ENCODE results near the gene H6PD. TPM values are rescaled to one million over a fixed set of nuclear protein-coding genes. Genes with fewer than 3 reads are reported as not detected.

H6PD gene
- total and polyA plus RNA-seq, 2 donors (not counting 3 experiments of a cell fraction or from before 2014, with no cell fraction given) = 24.5 to 29.0 TPM

DNA sequence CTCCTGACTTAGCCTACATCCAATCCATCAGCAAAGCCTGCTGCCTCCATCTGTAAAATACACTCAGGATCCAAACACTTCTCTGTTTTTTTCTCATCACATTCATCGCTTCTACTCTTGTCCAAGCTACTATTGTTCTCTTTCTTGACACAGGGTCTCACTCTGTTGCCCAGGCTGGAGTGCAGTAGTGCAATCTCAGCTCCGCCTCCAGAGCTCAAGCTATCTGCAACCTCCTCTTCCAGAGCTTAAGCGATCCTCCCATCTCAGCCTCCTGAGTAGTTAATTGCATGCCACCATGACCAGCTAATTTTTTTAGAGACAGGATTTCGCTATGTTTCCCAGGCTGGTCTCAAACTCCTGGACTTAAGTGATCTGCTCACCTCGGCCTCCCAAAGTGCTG is 44.3 kb upstream of the H6PD start:
- POLR2A ChIA-PET = no interaction called here
- Histone ChIP-seq H3K36me3 (ENCODE audit: control insufficient read depth in 2 of 2, extremely low read depth in 1 of 2, insufficient read depth in 2 of 2, low read length in 2 of 2) (no peaks in the 10 kb centered on the region), H3K27ac (ENCODE audit: insufficient read depth, low read depth, low read length) (no peak overlapping the region), H3K4me1 (ENCODE audit: control insufficient read depth, extremely low read depth, insufficient read depth, low read length) (no peaks in the 10 kb centered on the region), H3K9me1 (replicated peaks; ENCODE audit: control insufficient read depth, extremely low read depth, insufficient read depth, low read length) (no peaks in the 10 kb centered on the region), H3K27me3 (ENCODE audit: control insufficient read depth in 2 of 2, insufficient read depth in 2 of 2, low read length in 2 of 2) (no peaks in the 10 kb centered on the region), H2AFZ (ENCODE audit: low read depth, low read length) (no peak overlapping the region), H3K79me2 (ENCODE audit: control insufficient read depth, insufficient read depth, low read length) (no peaks in the 10 kb centered on the region), H3K4me2 (ENCODE audit: insufficient read depth, low read length) (no peak overlapping the region), H3K9me3 (replicated peaks; ENCODE audit: control insufficient read depth, insufficient read depth, low read length) (no peaks in the 10 kb centered on the region), H4K20me1 (replicated peaks; ENCODE audit: control insufficient read depth, extremely low read depth, insufficient read depth, low read length) (no peaks in the 10 kb centered on the region), H3K9ac (replicated peaks; ENCODE audit: extremely low read depth, insufficient read depth, low read length) (no peak overlapping the region), H3K4me3 (replicated peaks in 1 of 3; ENCODE audit: insufficient read depth in 1 of 3, low read depth in 1 of 3, low read length in 3 of 3) (no peak overlapping the region)
- no peak for DNase-seq (ENCODE audit: low read depth, low spot score)
- CTCF ChIA-PET = interaction anchor here (0.9 to 2.6 kb wide), 2 partner anchors 15 to 79 kb away, joined by 4 to 9 read pairs; no protein-coding TSS in a partner anchor
- dilution Hi-C loops (cut with MboI; ENCODE audit: extremely low pct_ligation_motif_present, low sequenced_read_pairs) (no loop called here), intact Hi-C loops (cut with micrococcal nuclease) (loop anchor here (10.0 kb wide), 1 partner anchor 185 kb away; no protein-coding TSS in a partner anchor)
- no TSS peak for BruUV-seq (replicated peaks)
- TF ChIP-seq JUN (IDR thresholded peaks at IDR 0.05; ENCODE audit: borderline replicate concordance, insufficient read depth, insufficient read length, low read depth) (no peak), POLR2A (IDR thresholded peaks at IDR 0.05; ENCODE audit: low read depth, low read length) (no peak), MYC (IDR thresholded peaks at IDR 0.05; ENCODE audit: low read depth, low read length) (no peak), POLR2AphosphoS5 (IDR thresholded peaks at IDR 0.05; ENCODE audit: insufficient read depth, low read depth, low read length) (no peak), FOS (IDR thresholded peaks at IDR 0.05; ENCODE audit: borderline replicate concordance, insufficient read depth, low read length) (no peak), EZH2 (IDR thresholded peaks at IDR 0.05; ENCODE audit: borderline replicate concordance, low read depth, low read length, severe bottlenecking) (no peak), GATA2 (IDR thresholded peaks at IDR 0.05; ENCODE audit: insufficient read depth, insufficient read length, low read depth, low read length) (no peak)
- TF ChIP-seq, protein P1, sequence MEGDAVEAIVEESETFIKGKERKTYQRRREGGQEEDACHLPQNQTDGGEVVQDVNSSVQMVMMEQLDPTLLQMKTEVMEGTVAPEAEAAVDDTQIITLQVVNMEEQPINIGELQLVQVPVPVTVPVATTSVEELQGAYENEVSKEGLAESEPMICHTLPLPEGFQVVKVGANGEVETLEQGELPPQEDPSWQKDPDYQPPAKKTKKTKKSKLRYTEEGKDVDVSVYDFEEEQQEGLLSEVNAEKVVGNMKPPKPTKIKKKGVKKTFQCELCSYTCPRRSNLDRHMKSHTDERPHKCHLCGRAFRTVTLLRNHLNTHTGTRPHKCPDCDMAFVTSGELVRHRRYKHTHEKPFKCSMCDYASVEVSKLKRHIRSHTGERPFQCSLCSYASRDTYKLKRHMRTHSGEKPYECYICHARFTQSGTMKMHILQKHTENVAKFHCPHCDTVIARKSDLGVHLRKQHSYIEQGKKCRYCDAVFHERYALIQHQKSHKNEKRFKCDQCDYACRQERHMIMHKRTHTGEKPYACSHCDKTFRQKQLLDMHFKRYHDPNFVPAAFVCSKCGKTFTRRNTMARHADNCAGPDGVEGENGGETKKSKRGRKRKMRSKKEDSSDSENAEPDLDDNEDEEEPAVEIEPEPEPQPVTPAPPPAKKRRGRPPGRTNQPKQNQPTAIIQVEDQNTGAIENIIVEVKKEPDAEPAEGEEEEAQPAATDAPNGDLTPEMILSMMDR (IDR thresholded peaks at IDR 0.05; ENCODE audit: extremely low read depth in 1 of 2, insufficient read depth in 1 of 2, low read depth in 1 of 2, low read length in 2 of 2) = no peak
- TF ChIP-seq, protein P2, sequence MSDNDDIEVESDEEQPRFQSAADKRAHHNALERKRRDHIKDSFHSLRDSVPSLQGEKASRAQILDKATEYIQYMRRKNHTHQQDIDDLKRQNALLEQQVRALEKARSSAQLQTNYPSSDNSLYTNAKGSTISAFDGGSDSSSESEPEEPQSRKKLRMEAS (IDR thresholded peaks at IDR 0.05; ENCODE audit: insufficient read depth, insufficient read length) = no peak
- FAIRE-seq = no peak
